ENCODE data around the gene USP38.
"Not testable (repeated sequence)": the region's sequence is repeated elsewhere in the genome, so short reads cannot be mapped to it uniquely, and the experiment has no call there.

USP38 gene, protein sequence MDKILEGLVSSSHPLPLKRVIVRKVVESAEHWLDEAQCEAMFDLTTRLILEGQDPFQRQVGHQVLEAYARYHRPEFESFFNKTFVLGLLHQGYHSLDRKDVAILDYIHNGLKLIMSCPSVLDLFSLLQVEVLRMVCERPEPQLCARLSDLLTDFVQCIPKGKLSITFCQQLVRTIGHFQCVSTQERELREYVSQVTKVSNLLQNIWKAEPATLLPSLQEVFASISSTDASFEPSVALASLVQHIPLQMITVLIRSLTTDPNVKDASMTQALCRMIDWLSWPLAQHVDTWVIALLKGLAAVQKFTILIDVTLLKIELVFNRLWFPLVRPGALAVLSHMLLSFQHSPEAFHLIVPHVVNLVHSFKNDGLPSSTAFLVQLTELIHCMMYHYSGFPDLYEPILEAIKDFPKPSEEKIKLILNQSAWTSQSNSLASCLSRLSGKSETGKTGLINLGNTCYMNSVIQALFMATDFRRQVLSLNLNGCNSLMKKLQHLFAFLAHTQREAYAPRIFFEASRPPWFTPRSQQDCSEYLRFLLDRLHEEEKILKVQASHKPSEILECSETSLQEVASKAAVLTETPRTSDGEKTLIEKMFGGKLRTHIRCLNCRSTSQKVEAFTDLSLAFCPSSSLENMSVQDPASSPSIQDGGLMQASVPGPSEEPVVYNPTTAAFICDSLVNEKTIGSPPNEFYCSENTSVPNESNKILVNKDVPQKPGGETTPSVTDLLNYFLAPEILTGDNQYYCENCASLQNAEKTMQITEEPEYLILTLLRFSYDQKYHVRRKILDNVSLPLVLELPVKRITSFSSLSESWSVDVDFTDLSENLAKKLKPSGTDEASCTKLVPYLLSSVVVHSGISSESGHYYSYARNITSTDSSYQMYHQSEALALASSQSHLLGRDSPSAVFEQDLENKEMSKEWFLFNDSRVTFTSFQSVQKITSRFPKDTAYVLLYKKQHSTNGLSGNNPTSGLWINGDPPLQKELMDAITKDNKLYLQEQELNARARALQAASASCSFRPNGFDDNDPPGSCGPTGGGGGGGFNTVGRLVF

GRCh38 chr4:143184503-143185252 lies at the start of gene USP38:
TSS of gene USP38 (plus strand) at chr4:143184917. CDS start at chr4:143185451, 534 bp downstream.
- peak; percentile 89 to 97 for DNase-seq

GRCh38 chr4:143135358-143135757 lies 49.4 kb upstream of the USP38 start:
- no peak for DNase-seq

GRCh38 chr4:143140696-143141095 lies 44.0 kb upstream of the USP38 start:
- no peak for DNase-seq

GRCh38 chr4:143148521-143148920 lies 36.2 kb upstream of the USP38 start:
- DNase-seq, result no peak

DNA sequence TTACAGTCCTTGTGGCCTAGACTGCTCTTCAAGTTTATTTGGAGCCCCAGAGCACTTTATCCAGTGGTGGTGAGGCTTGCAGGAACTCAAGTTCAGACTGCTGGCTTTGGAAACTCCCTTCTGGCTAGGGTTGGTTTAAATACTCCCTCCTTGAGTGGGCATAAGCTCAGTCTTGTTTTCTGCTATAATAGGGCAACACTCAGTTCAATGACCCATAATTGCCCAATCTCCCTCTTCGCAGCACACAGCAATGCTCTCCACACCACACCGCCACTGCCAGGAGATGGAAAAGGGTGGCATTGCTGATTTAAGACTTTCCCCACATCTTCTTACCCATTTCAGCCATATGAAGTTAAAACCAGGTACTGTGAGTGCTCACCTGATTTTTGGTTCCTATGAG lies 27.9 kb upstream of the USP38 start:
- DNase-seq, result no peak

- DNase-seq, result no peak
Observed at GRCh38 chr4:143163614-143164013, 21.1 kb upstream of the USP38 start.

- DNase-seq, result not testable (repeated sequence)
Observed at GRCh38 chr4:143166722-143167121, 18.0 kb upstream of the USP38 start.

DNA sequence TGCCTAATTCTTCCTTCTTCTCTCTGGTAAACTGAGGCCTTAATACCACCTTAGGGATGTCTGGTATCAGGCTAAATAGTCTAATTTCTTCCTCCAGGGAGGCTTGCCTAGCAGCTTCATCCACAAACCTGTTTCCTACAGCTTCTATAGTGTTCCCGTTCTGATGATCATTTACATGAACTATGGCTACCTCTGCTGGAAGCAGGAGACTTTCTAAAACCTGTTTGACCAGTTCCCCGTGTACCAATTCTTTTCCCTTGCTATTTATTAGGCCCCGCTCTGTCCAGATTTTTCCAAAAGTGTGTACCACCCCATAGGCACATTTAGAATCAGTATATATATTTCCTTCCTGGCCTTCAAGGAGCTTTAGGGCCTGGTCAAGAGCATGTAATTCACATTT lies 5.8 kb upstream of the USP38 start:
- no peak for DNase-seq

DNA sequence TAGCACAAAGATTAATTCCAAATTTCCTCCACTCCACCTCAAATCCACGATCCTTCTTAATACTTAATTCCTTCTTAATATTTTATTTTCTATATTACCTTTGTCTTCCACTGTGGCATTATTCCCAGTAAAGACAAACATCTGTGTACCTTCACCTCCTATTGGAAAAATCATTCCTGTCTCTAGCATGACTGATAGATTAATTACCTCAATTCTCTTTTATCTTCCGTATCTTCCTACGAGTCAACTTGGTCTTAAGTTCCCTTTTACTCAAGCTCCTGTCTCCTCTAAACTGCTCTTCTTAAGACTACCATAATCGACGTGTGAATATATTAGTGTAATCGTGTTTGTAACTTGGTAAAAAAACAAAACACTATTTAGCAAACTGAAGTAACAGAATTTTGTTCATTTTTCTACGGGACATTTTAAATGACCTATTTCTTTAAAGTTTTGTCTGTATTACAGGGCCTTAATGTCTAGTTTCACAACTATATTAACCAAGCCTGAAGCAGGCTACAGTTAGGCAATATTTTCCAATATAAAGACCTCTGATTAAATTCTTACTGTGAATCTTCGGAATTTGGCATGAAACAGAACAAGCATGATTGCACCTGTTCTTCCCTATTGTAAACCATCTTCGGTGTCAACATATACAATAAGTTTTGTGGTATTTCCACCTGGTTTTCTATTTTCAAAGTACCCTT lies 1.1 kb upstream of the USP38 start:
- no peak for DNase-seq

- peak in 1 of 2 donors; percentile 79 for DNase-seq
Observed at GRCh38 chr4:143184217-143184502, 557 bp upstream of the USP38 start.

GRCh38 chr4:143185253-143186107 lies 763 bp downstream of the USP38 start:
- DNase-seq, result peak in 1 of 2 donors; percentile 19

DNA sequence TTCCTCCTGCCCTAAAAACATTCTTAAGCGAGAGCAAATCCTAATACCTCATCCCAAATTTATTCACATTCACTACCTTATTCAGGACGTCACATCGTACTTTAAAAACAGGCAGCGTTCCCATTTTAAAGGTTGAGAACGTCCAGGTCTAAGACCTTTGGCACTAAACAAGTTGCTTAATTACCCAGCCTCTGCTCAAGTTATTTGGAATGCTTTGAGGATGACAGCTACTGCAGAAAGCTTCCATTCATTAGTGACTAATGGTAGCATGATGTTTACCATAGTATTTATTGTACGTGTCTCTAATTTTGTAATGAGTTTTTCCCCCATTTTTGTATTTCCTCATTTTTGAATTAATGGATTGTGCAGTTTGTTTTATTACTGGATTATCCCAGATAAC lies 1.5 kb downstream of the USP38 start:
- DNase-seq, result no peak

- DNase-seq, result no peak
Observed at GRCh38 chr4:143186649-143187048, 1.9 kb downstream of the USP38 start.

GRCh38 chr4:143188136-143189088 lies 3.7 kb downstream of the USP38 start:
- DNase-seq, result no peak

GRCh38 chr4:143189528-143189927 lies 4.8 kb downstream of the USP38 start:
- no peak for DNase-seq

GRCh38 chr4:143195581-143195980 lies 10.9 kb downstream of the USP38 start:
- DNase-seq, result no peak

DNA sequence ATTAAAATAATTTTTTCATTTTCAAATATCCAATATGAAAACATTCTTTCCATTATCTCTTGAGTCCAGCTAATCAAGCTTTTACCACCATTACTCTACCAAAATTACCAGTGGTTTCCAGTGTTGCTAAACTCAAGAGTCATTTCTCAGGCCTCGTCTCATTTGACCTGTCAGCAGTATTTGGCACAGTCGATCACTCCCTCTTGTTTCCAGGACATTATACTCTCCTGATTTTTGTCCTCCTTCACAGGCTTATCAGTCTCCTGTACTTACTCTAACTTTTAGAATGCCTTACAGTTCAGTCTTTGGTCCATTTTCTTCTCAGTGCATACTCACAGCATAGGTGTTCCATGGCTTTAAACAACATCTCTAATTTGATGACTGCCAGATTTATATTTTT lies 11.6 kb downstream of the USP38 start:
- DNase-seq, result no peak

- no peak for DNase-seq
Observed at GRCh38 chr4:143199503-143199902, 14.8 kb downstream of the USP38 start.

- DNase-seq, result peak in 1 of 2 donors; percentile 42
Observed at GRCh38 chr4:143202824-143203223, 18.1 kb downstream of the USP38 start.

- DNase-seq, result no peak
Observed at GRCh38 chr4:143203577-143203976, 18.9 kb downstream of the USP38 start.
